ENCODE data around the gene ARHGAP10. TPM values are rescaled to one million over a fixed set of nuclear protein-coding genes. Genes with fewer than 3 reads are reported as not detected.

Gene ARHGAP10
- total RNA-seq, 1 donor from 2014 or later, result 4.6 TPM

- Mint-ChIP-seq H3K9me3 (ENCODE audit: unreplicated experiment) (no peaks in the 10 kb centered on the region), H3K4me3 (ENCODE audit: unreplicated experiment) (no peak overlapping the region), H3K27me3 (ENCODE audit: unreplicated experiment) (no peaks in the 10 kb centered on the region), H3K36me3 (ENCODE audit: low read depth, unreplicated experiment) (no peaks in the 10 kb centered on the region), H3K27ac (ENCODE audit: unreplicated experiment) (no peak overlapping the region), H3K4me1 (ENCODE audit: unreplicated experiment) (peaks cover 2% of the 10 kb centered on the region)
- no peak for TF ChIP-seq CTCF (IDR thresholded peaks at IDR 0.05; ENCODE audit: unreplicated experiment)
- no peak for DNase-seq (ENCODE audit: low spot score)
Observed at GRCh38 chr4:147836807-147837206, 104.9 kb downstream of the ARHGAP10 start.

GRCh38 chr4:147837435-147837834, 105.5 kb downstream of the ARHGAP10 start:
- Mint-ChIP-seq H3K27me3 (ENCODE audit: unreplicated experiment) (no peaks in the 10 kb centered on the region), H3K4me3 (ENCODE audit: unreplicated experiment) (no peak overlapping the region), H3K9me3 (ENCODE audit: unreplicated experiment) (no peaks in the 10 kb centered on the region), H3K27ac (ENCODE audit: unreplicated experiment) (no peak overlapping the region), H3K4me1 (ENCODE audit: unreplicated experiment) (no peaks in the 10 kb centered on the region), H3K36me3 (ENCODE audit: low read depth, unreplicated experiment) (no peaks in the 10 kb centered on the region)
- DNase-seq (ENCODE audit: low spot score), result no peak
- TF ChIP-seq CTCF (IDR thresholded peaks at IDR 0.05; ENCODE audit: unreplicated experiment), result no peak

- H3K4me3 Mint-ChIP-seq (ENCODE audit: unreplicated experiment), result no peak overlapping the region
- no peak overlapping the region for H3K27ac Mint-ChIP-seq (ENCODE audit: unreplicated experiment)
- H3K9me3 Mint-ChIP-seq (ENCODE audit: unreplicated experiment), result no peaks in the 10 kb centered on the region
- no peaks in the 10 kb centered on the region for H3K4me1 Mint-ChIP-seq (ENCODE audit: unreplicated experiment)
- H3K36me3 Mint-ChIP-seq (ENCODE audit: low read depth, unreplicated experiment), result no peaks in the 10 kb centered on the region
- no peak for TF ChIP-seq CTCF (IDR thresholded peaks at IDR 0.05; ENCODE audit: unreplicated experiment)
- no peaks in the 10 kb centered on the region for H3K27me3 Mint-ChIP-seq (ENCODE audit: unreplicated experiment)
- no peak for DNase-seq (ENCODE audit: low spot score)
Observed at GRCh38 chr4:147837854-147838253, 106.0 kb downstream of the ARHGAP10 start.

- no peak overlapping the region for H3K4me3 Mint-ChIP-seq (ENCODE audit: unreplicated experiment)
- H3K27ac Mint-ChIP-seq (ENCODE audit: unreplicated experiment), result no peak overlapping the region
- H3K9me3 Mint-ChIP-seq (ENCODE audit: unreplicated experiment), result no peaks in the 10 kb centered on the region
- no peaks in the 10 kb centered on the region for H3K36me3 Mint-ChIP-seq (ENCODE audit: low read depth, unreplicated experiment)
- no peak for DNase-seq (ENCODE audit: low spot score)
- H3K27me3 Mint-ChIP-seq (ENCODE audit: unreplicated experiment), result no peaks in the 10 kb centered on the region
- no peak for TF ChIP-seq CTCF (IDR thresholded peaks at IDR 0.05; ENCODE audit: unreplicated experiment)
- H3K4me1 Mint-ChIP-seq (ENCODE audit: unreplicated experiment), result no peaks in the 10 kb centered on the region
Observed at GRCh38 chr4:147839200-147839599, 107.3 kb downstream of the ARHGAP10 start.

- H3K4me3 Mint-ChIP-seq (ENCODE audit: unreplicated experiment), result no peak overlapping the region
- H3K27me3 Mint-ChIP-seq (ENCODE audit: unreplicated experiment), result no peaks in the 10 kb centered on the region
- no peaks in the 10 kb centered on the region for H3K4me1 Mint-ChIP-seq (ENCODE audit: unreplicated experiment)
- H3K9me3 Mint-ChIP-seq (ENCODE audit: unreplicated experiment), result no peaks in the 10 kb centered on the region
- no peaks in the 10 kb centered on the region for H3K36me3 Mint-ChIP-seq (ENCODE audit: low read depth, unreplicated experiment)
- H3K27ac Mint-ChIP-seq (ENCODE audit: unreplicated experiment), result no peak overlapping the region
- no peak for DNase-seq (ENCODE audit: low spot score)
- TF ChIP-seq CTCF (IDR thresholded peaks at IDR 0.05; ENCODE audit: unreplicated experiment), result no peak
Observed at GRCh38 chr4:147839663-147840062, 107.8 kb downstream of the ARHGAP10 start.

Measured in endothelial cell (in vitro differentiated cells).